Activated CD8-positive, alpha-beta T cell treated with anti-CD3 and anti-CD28 coated beads, Interleukin-2, amount 10 ng/mL, durations not matched to agents 7 days and 5 days (primary cell): Measurements from ENCODE around the gene NUDT3. TPM values are rescaled to one million over a fixed set of nuclear protein-coding genes. Genes with fewer than 3 reads are reported as not detected.

Source experiments
- ATAC-seq: fragments of 150-1000 bp; cut with Tn5 transposase; one replicate; pipeline ENCODE4 v1.10.0; 2021; ENCODE audit warnings: moderate library complexity
- CTCF ChIA-PET: fragments of 350-600 bp; sonication (Branson Sonifier 250); formaldehyde crosslinking; loops from one replicate; lab custom pipeline; 2021; ENCODE audit warnings: antibody characterized with exemption; lab: Charles Lee
- POLR2A ChIA-PET: fragments of 350-600 bp; sonication (Branson Sonifier 250); formaldehyde crosslinking; loops from one replicate; lab custom pipeline; 2021; ENCODE audit warnings: antibody characterized with exemption; lab: Charles Lee
- DNase-seq: peaks from one replicate; pipeline ENCODE4 v3.0.0-alpha.2; 2020
- H3K27ac Mint-ChIP-seq: one replicate; pipeline ENCODE4 v1.8.0; 2021; ENCODE audit warnings: mild to moderate bottlenecking, mixed read lengths
- H3K27me3 Mint-ChIP-seq: one replicate; pipeline ENCODE4 v1.8.0; 2021; ENCODE audit warnings: low read depth, mixed read lengths
- H3K36me3 Mint-ChIP-seq: one replicate; pipeline ENCODE4 v1.8.0; 2021; ENCODE audit warnings: low read depth, mixed read lengths
- H3K4me1 Mint-ChIP-seq: one replicate; pipeline ENCODE4 v1.8.0; 2021; ENCODE audit warnings: low read depth, mixed read lengths
- H3K4me3 Mint-ChIP-seq: one replicate; pipeline ENCODE4 v1.8.0; 2021; ENCODE audit warnings: mild to moderate bottlenecking, mixed read lengths
- H3K9me3 Mint-ChIP-seq: one replicate; pipeline ENCODE4 v1.8.0; 2022; ENCODE audit warnings: mixed read lengths; ENCODE audit not compliant: insufficient read depth
- microRNA-seq: library from miRNA; unstranded; fragments of <30 nt; microRNA quantifications from one replicate; pipeline ENCODE4 v1.2.0, GENCODE V29; 2022
- total RNA-seq, 2 experiments: library from RNA; stranded (reverse); gene quantifications; one replicate each; pipeline ENCODE4 v1.2.3, GENCODE V29; 2021

NUDT3 gene
- total RNA-seq, 2 experiments from 2014 or later, result 13.1 to 13.8 TPM

DNA sequence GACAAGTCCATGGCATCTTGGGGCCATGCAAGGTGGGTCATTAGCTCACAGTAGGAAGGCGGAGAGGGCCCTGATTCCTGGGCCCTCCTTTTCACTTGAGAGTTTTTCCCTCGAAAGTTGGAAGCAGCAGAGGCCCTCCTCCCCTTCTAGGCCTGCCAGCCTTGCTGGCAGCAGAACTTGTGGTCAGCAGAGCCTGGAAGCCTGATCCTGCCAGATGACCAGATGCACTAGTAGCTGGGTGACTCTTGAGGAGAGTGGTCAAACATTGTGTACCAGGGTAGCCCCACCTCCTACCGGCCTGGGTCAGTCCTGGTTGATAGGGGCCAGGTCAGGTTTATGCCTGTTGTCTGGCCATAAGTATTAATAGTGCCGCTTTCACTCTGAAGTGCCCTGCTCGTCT, 159.6 kb downstream of the NUDT3 start:
- Mint-ChIP-seq H3K27ac (no peak overlapping the region), H3K4me3 (no peak overlapping the region), H3K9me3 (no peaks in the 10 kb centered on the region), H3K27me3 (no peaks in the 10 kb centered on the region), H3K36me3 (no peaks in the 10 kb centered on the region), H3K4me1 (peaks cover 15% of the 10 kb centered on the region)
- ATAC-seq (no peak), DNase-seq (no peak)
- CTCF ChIA-PET, result interaction anchor here (0.9 to 1.2 kb wide), 3 partner anchors 9 to 36 kb away, joined by 3 to 4 read pairs (median 4); no protein-coding TSS in a partner anchor
- POLR2A ChIA-PET, result no interaction called here

DNA sequence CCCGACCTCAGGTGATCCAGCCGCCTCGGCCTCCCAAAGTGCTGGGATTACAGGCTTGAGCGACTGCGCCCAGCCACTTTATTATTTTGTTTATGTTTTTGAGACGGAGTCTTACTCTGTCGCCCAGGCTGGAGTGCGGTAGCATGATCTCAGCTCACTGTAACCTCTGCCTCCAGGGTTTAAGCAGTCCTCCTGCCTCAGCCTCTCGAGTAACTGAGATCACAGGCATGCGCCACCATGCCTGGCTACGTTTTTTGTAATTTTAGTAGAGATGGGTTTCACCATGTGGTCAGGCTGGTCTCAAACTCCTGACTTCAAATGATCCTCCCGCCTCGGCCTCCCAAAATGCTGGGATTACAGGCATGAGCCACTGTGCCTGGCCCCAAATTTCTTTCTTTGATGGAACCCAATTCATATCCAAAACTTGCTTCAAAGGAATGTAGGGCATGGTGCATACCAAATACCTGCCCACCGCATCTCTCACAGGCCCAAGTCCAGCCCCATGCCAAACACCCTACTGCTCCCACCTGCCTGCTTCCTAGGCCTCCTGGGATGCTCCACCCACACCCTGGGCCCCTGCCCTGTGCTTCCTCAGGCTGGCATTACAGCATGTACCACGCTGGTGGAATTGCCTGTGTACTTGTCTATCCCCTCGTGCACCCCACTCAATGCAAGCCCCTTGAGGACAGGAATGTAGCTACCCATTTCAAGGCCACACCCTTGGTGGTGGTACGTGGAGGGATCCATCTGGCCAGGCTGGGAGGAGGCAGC, 160.7 kb downstream of the NUDT3 start:
- Mint-ChIP-seq H3K36me3 (no peaks in the 10 kb centered on the region), H3K27ac (no peak overlapping the region), H3K4me1 (peaks cover 26% of the 10 kb centered on the region), H3K27me3 (no peaks in the 10 kb centered on the region), H3K4me3 (no peak overlapping the region), H3K9me3 (no peaks in the 10 kb centered on the region)
- CTCF ChIA-PET, result interaction anchor here (1.1 kb wide), 1 partner anchor 18 kb away, joined by 4 read pairs; no protein-coding TSS in a partner anchor
- DNase-seq (no peak), ATAC-seq (no peak)
- POLR2A ChIA-PET, result no interaction called here

DNA sequence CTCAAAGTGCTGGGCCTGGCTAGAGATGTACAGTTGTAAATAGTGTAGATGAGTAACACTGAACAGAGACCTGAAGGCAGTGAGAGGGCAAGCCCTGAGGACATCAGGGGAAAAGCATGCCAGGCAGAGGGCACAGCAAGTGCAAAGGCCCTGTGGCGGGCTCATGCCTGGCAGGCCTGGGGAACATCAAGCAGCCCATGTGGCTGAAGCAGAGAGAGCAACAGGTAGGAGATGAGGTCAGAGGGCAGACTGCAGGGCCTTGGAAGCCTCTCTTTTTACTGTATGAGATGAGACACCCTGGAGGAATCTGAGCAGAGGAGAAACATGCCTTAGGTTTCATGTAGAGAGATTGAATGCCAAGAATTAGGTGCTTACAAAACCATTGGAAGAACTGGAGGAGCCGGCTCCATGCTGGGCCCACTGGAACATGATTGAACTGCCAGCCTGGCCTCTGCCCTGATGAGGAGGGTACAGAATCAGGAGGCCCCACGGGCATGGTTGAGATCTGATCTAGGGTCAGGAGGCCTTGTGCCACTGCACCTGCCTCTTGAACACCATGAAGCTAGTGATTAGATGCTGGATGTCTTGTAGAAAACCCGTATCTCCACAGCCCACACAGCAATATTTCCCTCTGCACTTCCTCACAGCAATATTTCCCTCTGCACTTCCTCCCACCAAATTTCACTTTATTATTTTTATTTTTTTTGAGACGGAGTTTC, 161.7 kb downstream of the NUDT3 start:
- ATAC-seq, result no peak
- Mint-ChIP-seq H3K27ac (no peak overlapping the region), H3K36me3 (no peaks in the 10 kb centered on the region), H3K27me3 (no peaks in the 10 kb centered on the region), H3K4me3 (no peak overlapping the region), H3K4me1 (peaks cover 29% of the 10 kb centered on the region), H3K9me3 (no peaks in the 10 kb centered on the region)
- POLR2A ChIA-PET, result no interaction called here
- no peak for DNase-seq
- CTCF ChIA-PET, result no interaction called here

DNA sequence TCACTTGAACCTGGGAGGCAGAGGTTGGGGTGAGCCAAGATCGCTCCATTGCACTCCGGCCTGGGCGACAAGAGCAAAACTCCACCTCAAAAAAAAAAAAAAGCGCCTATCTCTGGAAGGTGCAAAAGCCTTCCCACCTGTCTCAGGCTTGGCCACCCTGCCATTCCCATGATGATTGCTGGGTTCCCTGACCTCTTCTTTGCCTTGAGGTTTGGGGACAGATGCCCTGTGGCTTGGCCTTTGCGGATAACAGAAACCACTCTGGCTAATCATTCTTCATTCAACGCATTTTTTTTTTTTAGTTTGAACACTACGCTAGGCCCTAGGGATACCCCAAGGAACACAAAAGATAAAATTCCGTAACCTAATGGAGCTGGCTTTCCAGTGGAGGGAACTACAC, 162.6 kb downstream of the NUDT3 start:
- no peak overlapping the region for H3K4me3 Mint-ChIP-seq
- peaks cover 29% of the 10 kb centered on the region for H3K4me1 Mint-ChIP-seq
- no peaks in the 10 kb centered on the region for H3K27me3 Mint-ChIP-seq
- DNase-seq, result no peak
- no peak overlapping the region for H3K27ac Mint-ChIP-seq
- POLR2A ChIA-PET, result no interaction called here
- ATAC-seq, result no peak
- no peaks in the 10 kb centered on the region for H3K36me3 Mint-ChIP-seq
- no peaks in the 10 kb centered on the region for H3K9me3 Mint-ChIP-seq
- CTCF ChIA-PET, result interaction anchor here (0.8 to 1.6 kb wide), 2 partner anchors 17 to 34 kb away, joined by 3 to 4 read pairs; no protein-coding TSS in a partner anchor

Small RNA genes lying within 50 kb of the gene (microRNA-seq; reads per million reads assigned to microRNA genes)
- gene MIR6835, result not detected

Other genes with a start within 250 kb of the NUDT3 start
- not detected for gene GRM4, start 246.6 kb downstream of the NUDT3 start, total RNA-seq
- gene HMGA1, start 155.8 kb downstream of the NUDT3 start, total RNA-seq, result 100 to 1,000 TPM; 300 to 308 TPM
- gene SMIM29, start 143.7 kb downstream of the NUDT3 start, total RNA-seq, result 10 to 100 TPM; 21.3 to 26.7 TPM
- 1,000 to 10,000 TPM; 1,272 to 1,289 TPM for gene RPS10, start 33.4 kb upstream of the NUDT3 start, total RNA-seq
- gene PACSIN1, start 73.4 kb upstream of the NUDT3 start, total RNA-seq, result 1 to 10 TPM; 1.4 to 1.9 TPM
- gene SPDEF, start 163.7 kb upstream of the NUDT3 start, total RNA-seq, result under 1 TPM in 1 of 2 experiments, not detected in 1; 0.13 TPM